H1 (cell line): Measurements from ENCODE around the gene DCHS1. TPM values are rescaled to one million over a fixed set of nuclear protein-coding genes. Genes with fewer than 3 reads are reported as not detected.
A peak's percentile ranks its signal among the peaks of the same experiment; 100 is the strongest.

Experiments
- CTCF ChIA-PET: fragments of 300-600 bp; sonication (Branson Sonifier 250); formaldehyde crosslinking; loops from one replicate; lab custom pipeline; 2021; ENCODE audit not compliant: partially characterized antibody; lab: Charles Lee
- POLR2A ChIA-PET: fragments of 300-600 bp; sonication (Branson Sonifier 250); formaldehyde crosslinking; loops from one replicate; lab custom pipeline; 2021; ENCODE audit warnings: inconsistent platforms; ENCODE audit not compliant: partially characterized antibody; lab: Charles Lee
- DNase-seq, 2 experiments: peaks; one replicate each; pipeline versions ENCODE4 v3.0.0 to v3.0.0-alpha.2; 2010 to 2022; ENCODE audit warnings: low spot score in 2 of 2, low read depth in 1 of 2, mixed read lengths in 1 of 2
- FAIRE-seq: peaks from 2 replicates; lab custom pipeline; 2011; peaks lifted over from hg19 to GRCh38; lab: Jason Lieb, UNC
- H2AFZ ChIP-seq: 2 replicates; pipeline ENCODE4 v1.8.1; 2012; ENCODE audit warnings: low read length, inconsistent platforms
- H2AK5ac ChIP-seq: 2 replicates; pipeline ENCODE4 v1.6.1; 2013; ENCODE audit warnings: low read depth, low read length
- H2BK120ac ChIP-seq: replicated peaks from 2 replicates; pipeline ENCODE3; 2013; ENCODE audit warnings: low read depth, low read length, inconsistent platforms
- H2BK12ac ChIP-seq: 2 replicates; pipeline ENCODE4 v1.6.1; 2013; ENCODE audit warnings: low read depth, low read length
- H2BK15ac ChIP-seq: 2 replicates; pipeline ENCODE4 v1.6.1; 2013; ENCODE audit warnings: low read length
- H2BK20ac ChIP-seq: 2 replicates; pipeline ENCODE4 v1.6.1; 2013; ENCODE audit warnings: low read length
- H2BK5ac ChIP-seq: 2 replicates; pipeline ENCODE4 v1.6.1; 2013; ENCODE audit warnings: low read depth, low read length
- H3K14ac ChIP-seq: 2 replicates; pipeline ENCODE4 v1.6.1; 2013; ENCODE audit warnings: inconsistent platforms; ENCODE audit not compliant: insufficient read length
- H3K18ac ChIP-seq: 2 replicates; pipeline ENCODE4 v1.6.1; 2013; ENCODE audit warnings: low read length; ENCODE audit errors: extremely low read depth
- H3K23ac ChIP-seq: 2 replicates; pipeline ENCODE4 v1.6.1; 2013; ENCODE audit warnings: inconsistent platforms; ENCODE audit not compliant: insufficient read length
- H3K23me2 ChIP-seq: 2 replicates; pipeline ENCODE4 v1.6.1; 2013; ENCODE audit warnings: low read depth, low read length
- H3K27ac ChIP-seq: 2 replicates; pipeline ENCODE4 v1.6.1; 2011; ENCODE audit warnings: low read depth, low read length, inconsistent platforms
- H3K27me3 ChIP-seq, 4 experiments: replicated peaks in 1 of 4; 1 replicate in 1 of 4; 2 replicates in 3 of 4; pipeline versions ENCODE4 v1.6.1 to v1.8.1; 2011 to 2013; ENCODE audit warnings: low read length in 3 of 4, mild to moderate bottlenecking in 3 of 4, inconsistent platforms in 2 of 4, mixed read lengths in 2 of 4, moderate library complexity in 1 of 4; ENCODE audit not compliant: control insufficient read depth in 3 of 4, insufficient read depth in 3 of 4; ENCODE audit errors: extremely low read depth in 1 of 4
- H3K36me3 ChIP-seq, 4 experiments: 2 replicates each; pipeline versions ENCODE4 v1.6.1 to v1.8.1; 2011 to 2013; ENCODE audit warnings: mild to moderate bottlenecking in 4 of 4, low read length in 3 of 4, moderate library complexity in 2 of 4, control low read depth in 1 of 4, inconsistent platforms in 1 of 4; ENCODE audit not compliant: insufficient read depth in 4 of 4, control insufficient read depth in 2 of 4
- H3K4ac ChIP-seq: replicated peaks from 2 replicates; pipeline ENCODE3; 2013; ENCODE audit warnings: low read length, low read depth, mixed read lengths, inconsistent platforms; ENCODE audit not compliant: insufficient read length
- H3K4me1 ChIP-seq, 4 experiments: replicated peaks in 1 of 4; 1 replicate in 1 of 4; 2 replicates in 3 of 4; pipeline versions ENCODE4 v1.6.1 to v1.8.1; 2011 to 2013; ENCODE audit warnings: low read length in 3 of 4, inconsistent platforms in 2 of 4, mixed read lengths in 1 of 4; ENCODE audit not compliant: insufficient read depth in 4 of 4, control insufficient read depth in 3 of 4
- H3K4me2 ChIP-seq, 2 experiments: 2 replicates each; pipeline versions ENCODE4 v1.6.1 to v1.8.1; 2011 to 2013; ENCODE audit warnings: low read depth in 2 of 2, low read length in 2 of 2, control low read depth in 1 of 2, inconsistent platforms in 1 of 2, mild to moderate bottlenecking in 1 of 2; ENCODE audit not compliant: insufficient read depth in 1 of 2
- H3K4me3 ChIP-seq, 4 experiments: fragments of 200-600, 300-600 bp in 1 of 4; sonication (generic), shearing (Covaris generic), sonication (Bioruptor Twin) in 1 of 4; 2 replicates each; pipeline versions ENCODE4 v1.5.1 to v1.8.1; 2011 to 2016; ENCODE audit warnings: low read length in 4 of 4, low read depth in 3 of 4, control low read depth in 2 of 4, inconsistent platforms in 2 of 4, mild to moderate bottlenecking in 2 of 4, mixed read lengths in 1 of 4, moderate library complexity in 1 of 4; ENCODE audit not compliant: insufficient read depth in 2 of 4; ENCODE audit errors: extremely low read depth in 1 of 4
- H3K56ac ChIP-seq: replicated peaks from 2 replicates; pipeline ENCODE3; 2013; ENCODE audit warnings: low read depth, mild to moderate bottlenecking, mixed read lengths, low read length, inconsistent platforms; ENCODE audit not compliant: insufficient read length
- H3K79me1 ChIP-seq: 2 replicates; pipeline ENCODE4 v1.6.1; 2013; ENCODE audit warnings: low read depth, low read length, control low read depth
- H3K79me2 ChIP-seq, 2 experiments: 2 replicates each; pipeline versions ENCODE4 v1.6.1 to v1.8.1; 2012 to 2013; ENCODE audit warnings: low read length in 2 of 2, mild to moderate bottlenecking in 2 of 2, inconsistent platforms in 1 of 2; ENCODE audit not compliant: insufficient read depth in 2 of 2, control insufficient read depth in 1 of 2
- H3K9ac ChIP-seq, 4 experiments: replicated peaks in 1 of 4; 1 replicate in 1 of 4; 2 replicates in 3 of 4; pipeline versions ENCODE4 v1.6.1 to v1.8.1; 2011 to 2013; ENCODE audit warnings: low read depth in 3 of 4, low read length in 3 of 4, control low read depth in 2 of 4, mild to moderate bottlenecking in 2 of 4, moderate library complexity in 2 of 4, inconsistent platforms in 1 of 4; ENCODE audit errors: extremely low read depth in 1 of 4
- H3K9me3 ChIP-seq, 2 experiments: 2 replicates each; pipeline versions ENCODE4 v1.6.1 to v1.8.1; 2012 to 2013; ENCODE audit warnings: mild to moderate bottlenecking in 2 of 2, moderate library complexity in 2 of 2, control low read depth in 1 of 2, inconsistent platforms in 1 of 2, low read depth in 1 of 2, low read length in 1 of 2, mixed read lengths in 1 of 2; ENCODE audit not compliant: insufficient read depth in 2 of 2
- H4K20me1 ChIP-seq, 2 experiments: replicated peaks in 1 of 2; 2 replicates each; pipeline versions ENCODE3 to v1.8.1; 2011 to 2013; ENCODE audit warnings: inconsistent platforms in 2 of 2, low read length in 2 of 2, mild to moderate bottlenecking in 1 of 2; ENCODE audit not compliant: insufficient read depth in 2 of 2, control insufficient read depth in 1 of 2
- H4K5ac ChIP-seq: 2 replicates; pipeline ENCODE4 v1.6.1; 2013; ENCODE audit warnings: low read length, low read depth, mixed read lengths, inconsistent platforms; ENCODE audit not compliant: insufficient read length
- H4K8ac ChIP-seq: 2 replicates; pipeline ENCODE4 v1.8.0; 2013; ENCODE audit warnings: mild to moderate bottlenecking, moderate library complexity, low read length, inconsistent platforms; ENCODE audit not compliant: insufficient read depth; ENCODE audit errors: extremely low read depth
- H4K91ac ChIP-seq: replicated peaks from 2 replicates; pipeline ENCODE3; 2013; ENCODE audit warnings: low read length, mixed read lengths, inconsistent platforms; ENCODE audit not compliant: insufficient read length
- BCL11A ChIP-seq, 2 experiments: IDR thresholded peaks; one replicate each; pipeline ENCODE4 v1.6.1; 2011; ENCODE audit warnings: low read depth in 2 of 2, low read length in 2 of 2, mild to moderate bottlenecking in 2 of 2
- CEBPB ChIP-seq: IDR thresholded peaks from 2 replicates; pipeline ENCODE4 v1.6.1; 2012; ENCODE audit warnings: low read depth, low read length
- CHD2 ChIP-seq: IDR thresholded peaks from 2 replicates; pipeline ENCODE4 v1.6.1; 2012; ENCODE audit warnings: low read length, improper control_type of control experiment
- E2F6 ChIP-seq: IDR thresholded peaks from 2 replicates; pipeline ENCODE4 v1.6.1; 2012; ENCODE audit warnings: inconsistent platforms
- EZH2 ChIP-seq: fragments of 200-600 bp; sonication (generic); IDR thresholded peaks from 2 replicates; pipeline ENCODE4 v1.7.1; 2012; ENCODE audit warnings: low read depth, mild to moderate bottlenecking, moderate library complexity, low read length, inconsistent platforms; ENCODE audit not compliant: severe bottlenecking
- KDM1A ChIP-seq: fragments of 200-600, 300-600 bp; sonication (generic); IDR thresholded peaks from 2 replicates; pipeline ENCODE4 v1.7.1; 2016; ENCODE audit warnings: mild to moderate bottlenecking, low read length, borderline replicate concordance
- NANOG ChIP-seq: IDR thresholded peaks from 2 replicates; pipeline ENCODE4 v1.6.1; 2011; ENCODE audit warnings: low read length, low read depth, mild to moderate bottlenecking, inconsistent platforms; ENCODE audit not compliant: insufficient read depth, poor library complexity, severe bottlenecking
- SIRT6 ChIP-seq: IDR thresholded peaks from one replicate; pipeline ENCODE4 v1.7.1; 2012; ENCODE audit warnings: low read length, inconsistent platforms
- SRF ChIP-seq: IDR thresholded peaks from 2 replicates; pipeline ENCODE4 v1.6.1; 2011; ENCODE audit warnings: mild to moderate bottlenecking, low read depth, low read length, moderate library complexity
- TEAD4 ChIP-seq: IDR thresholded peaks from 2 replicates; pipeline ENCODE4 v1.6.1; 2012; ENCODE audit warnings: low read depth, low read length, inconsistent platforms, mixed read lengths
- WGBS, 2 experiments: shearing (Covaris generic) in 1 of 2; methylation state at CpG; one replicate each; pipeline versions ENCODE4 v1.1.6 to v1.1.7; 2013 to 2015; ENCODE audit warnings: low lambda C conversion rate in 2 of 2, mixed read lengths in 2 of 2, inconsistent platforms in 1 of 2, low coverage in 1 of 2, missing lambda C conversion rate in 1 of 2; ENCODE audit not compliant: insufficient replicate concordance in 2 of 2, insufficient coverage in 1 of 2, insufficient read length in 1 of 2; ENCODE audit errors: extremely low coverage in 1 of 2, missing lambda C conversion rate in 1 of 2; 5-methylcytosine and 5-hydroxymethylcytosine counted together
- polyA plus RNA-seq, 7 experiments: library from polyadenylated mRNA; depleted of rRNA in 3 of 7; stranded (reverse) in 5 of 7; unstranded in 2 of 7; fragments of >200 nt in 5 of 7; fragments of 200-250 nt in 2 of 7; gene quantifications; 1 replicate in 5 of 7; 2 replicates in 1 of 7; 4 replicates in 1 of 7; pipeline versions ENCODE4 v1.2.1 to v1.2.3, GENCODE V29; 2011 to 2013; ENCODE audit warnings: missing spikeins in 2 of 7, mixed read lengths in 2 of 7
- total RNA-seq: library from RNA; stranded (reverse); fragmentation: NEBNext Ultra II Directional; extraction: Animal tissue kit (Norgen Biotek cat#: 25700); gene quantifications from 2 replicates; pipeline ENCODE4 v1.2.1, GENCODE V29; 2021

Gene DCHS1
- total and polyA plus RNA-seq, 2 of the 8 experiments (the other 6 are each of a cell fraction or from before 2014, with no cell fraction given) = 8.2 to 10.5 TPM

GRCh38 chr11:6586434-6587359 lies 68.9 kb downstream of the DCHS1 start:
- Histone ChIP-seq H3K14ac (no peak overlapping the region), H2BK5ac (no peak overlapping the region), H2BK12ac (no peak overlapping the region), H2AK5ac (no peak overlapping the region), H3K9ac (peak overlapping the region in 2 of 4 experiments; percentile 5 to 29; a peak in 3 of 7 replicates), H3K9me3 (peaks cover 0 to 4% of the 10 kb centered on the region in 2 experiments; a peak in 1 of 4 replicates), H3K4me3 (peak overlapping the region in 3 of 4 experiments; percentile 37 to 55 (median 49); a peak in 6 of 8 replicates), H2BK120ac (no peak overlapping the region), H3K79me2 (no peaks in the 10 kb centered on the region), H4K8ac (peak overlapping the region; percentile 75; the same call in 1 of the 2 replicates), H3K4me2 (peak overlapping the region in 1 of 2 experiments; percentile 83; a peak in 2 of 4 replicates), H4K5ac (no peak overlapping the region), H3K36me3 (no peaks in the 10 kb centered on the region), H3K79me1 (no peaks in the 10 kb centered on the region), H4K20me1 (no peaks in the 10 kb centered on the region), H3K4ac (no peak overlapping the region), H3K27me3 (no peaks in the 10 kb centered on the region), H2AFZ (peak overlapping the region; percentile 79), H3K18ac (no peak overlapping the region), H3K56ac (no peak overlapping the region), H4K91ac (no peak overlapping the region), H3K27ac (peak overlapping the region; percentile 64), H3K23me2 (no peaks in the 10 kb centered on the region), H3K4me1 (peaks cover 0 to 16% (median 10%) of the 10 kb centered on the region in 4 experiments; a peak in 5 of 7 replicates), H2BK20ac (no peak overlapping the region), H2BK15ac (no peak overlapping the region), H3K23ac (no peak overlapping the region)
- ChIA-PET CTCF (interaction anchor here (0.6 to 3.0 kb wide), 13 partner anchors 8 to 319 kb away, joined by 3 to 11 read pairs (median 3); no protein-coding TSS in a partner anchor), POLR2A (interaction anchor here (1.1 to 1.7 kb wide), 3 partner anchors 10 to 33 kb away, joined by 3 to 4 read pairs (median 4); partner anchors contain the start of genes ILK and TPP1)
- peak in 1 of 2 experiments; percentile 43 for DNase-seq
- WGBS, 2 experiments = 15% methylated on average over 25 of the region's 25 CpGs; no CpG with 5 or more reads in 1 of the 2 experiments
- peak; percentile 57 for FAIRE-seq
- TF ChIP-seq BCL11A (IDR thresholded peaks at IDR 0.05; ENCODE audit: low read depth in 2 of 2, low read length in 2 of 2) (no peak), E2F6 (peak; percentile 70), SIRT6 (no peak), CEBPB (peak; percentile 96), NANOG (no peak), EZH2 (no peak), SRF (no peak), CHD2 (no peak), KDM1A (no peak), TEAD4 (no peak)
